HG02870 (cell line): ENCODE results near the gene XRCC4.
A peak's percentile ranks its signal among the peaks of the same experiment; 100 is the strongest.
"Not testable (repeated sequence)": the region's sequence is repeated elsewhere in the genome, so short reads cannot be mapped to it uniquely, and the experiment has no call there.

Experiments used
- ATAC-seq: cut with Tn5 transposase; IDR thresholded peaks from one replicate; pipeline ENCODE4 v1.9.1; 2021; ENCODE audit warnings: mild to moderate bottlenecking, moderate library complexity; ENCODE audit not compliant: unreplicated experiment

Gene XRCC4

GRCh38 chr5:83076742-83077661 lies at the start of gene XRCC4, which contains the start of gene TMEM167A:
XRCC4 (plus strand) TSS chr5:83077547; CDS start chr5:83104920, 27,373 bp downstream.
TMEM167A (minus strand) TSS chr5:83077394; CDS start chr5:83077323, 71 bp downstream.
- ATAC-seq: peak; percentile 96

- ATAC-seq: no peak
These were observed 47.4 kb upstream of the XRCC4 start for GRCh38 chr5:83029912-83030311.

GRCh38 chr5:83031381-83031780 lies 46.0 kb upstream of the XRCC4 start:
- no peak for ATAC-seq

- ATAC-seq: no peak
These were observed 43.3 kb upstream of the XRCC4 start for GRCh38 chr5:83034036-83034435.

GRCh38 chr5:83034528-83035207 lies 42.7 kb upstream of the XRCC4 start:
- ATAC-seq: no peak

GRCh38 chr5:83035373-83036100 lies 41.8 kb upstream of the XRCC4 start:
- ATAC-seq: no peak

GRCh38 chr5:83036991-83037575 lies 40.3 kb upstream of the XRCC4 start:
- no peak for ATAC-seq

- ATAC-seq: no peak
These were observed 38.4 kb upstream of the XRCC4 start for GRCh38 chr5:83038924-83039323.

- no peak for ATAC-seq
These were observed 34.8 kb upstream of the XRCC4 start for GRCh38 chr5:83042507-83042906.

GRCh38 chr5:83044926-83045325 lies 32.4 kb upstream of the XRCC4 start:
- ATAC-seq: no peak

- no peak for ATAC-seq
These were observed 29.1 kb upstream of the XRCC4 start for GRCh38 chr5:83048277-83048676.

- no peak for ATAC-seq
These were observed 28.5 kb upstream of the XRCC4 start for GRCh38 chr5:83048811-83049210.

- no peak for ATAC-seq
These were observed 27.9 kb upstream of the XRCC4 start for GRCh38 chr5:83049370-83049885.

GRCh38 chr5:83050723-83051340 lies 26.5 kb upstream of the XRCC4 start:
- no peak for ATAC-seq

GRCh38 chr5:83055166-83055565 lies 22.2 kb upstream of the XRCC4 start:
- no peak for ATAC-seq

- no peak for ATAC-seq
These were observed 18.6 kb upstream of the XRCC4 start for GRCh38 chr5:83058726-83059125.

- no peak for ATAC-seq
These were observed 18.0 kb upstream of the XRCC4 start for GRCh38 chr5:83059341-83059740.

- ATAC-seq: no peak
These were observed 10.7 kb upstream of the XRCC4 start for GRCh38 chr5:83066548-83067110.

GRCh38 chr5:83067377-83067776 lies 10.0 kb upstream of the XRCC4 start:
- ATAC-seq: not testable (repeated sequence)
